Activated B cell treated with CpG ODN at 0.5 μM for 24 hours (primary cell): ENCODE measurements around the gene CACNG3. TPM values are rescaled to one million over a fixed set of nuclear protein-coding genes. Genes with fewer than 3 reads are reported as not detected.

Experiments
- ATAC-seq: fragments of 200-7000 bp; cut with Tn5 transposase; one replicate; pipeline ENCODE4 v1.10.0; 2021; ENCODE audit warnings: low read depth, mild to moderate bottlenecking, moderate library complexity
- CTCF ChIA-PET: fragments of 350-600 bp; sonication (Branson Sonifier 250); formaldehyde crosslinking; loops from one replicate; lab custom pipeline; 2021; ENCODE audit warnings: antibody characterized with exemption; lab: Charles Lee
- POLR2A ChIA-PET: fragments of 350-600 bp; sonication (Branson Sonifier 250); formaldehyde crosslinking; loops from one replicate; lab custom pipeline; 2021; ENCODE audit warnings: antibody characterized with exemption; lab: Charles Lee
- DNase-seq: peaks from one replicate; pipeline ENCODE4 v3.0.0; 2022
- H3K27ac Mint-ChIP-seq: one replicate; pipeline ENCODE4 v1.8.0; 2020; ENCODE audit warnings: mixed read lengths
- H3K27me3 Mint-ChIP-seq: one replicate; pipeline ENCODE4 v1.8.0; 2021; ENCODE audit warnings: mixed read lengths
- H3K36me3 Mint-ChIP-seq: one replicate; pipeline ENCODE4 v1.8.0; 2021; ENCODE audit warnings: low read depth, mixed read lengths
- H3K4me1 Mint-ChIP-seq: one replicate; pipeline ENCODE4 v1.8.0; 2021; ENCODE audit warnings: mixed read lengths
- H3K4me3 Mint-ChIP-seq: one replicate; pipeline ENCODE4 v1.8.0; 2020; ENCODE audit warnings: mild to moderate bottlenecking, mixed read lengths
- H3K9me3 Mint-ChIP-seq: one replicate; pipeline ENCODE4 v1.8.0; 2020; ENCODE audit warnings: mixed read lengths
- intact Hi-C: fragments of 100-400 bp; cut with micrococcal nuclease; formaldehyde crosslinking; loops from one replicate; pipeline ENCODE4 v1.15.1; 2024
- total RNA-seq: library from RNA; stranded (reverse); gene quantifications from 2 replicates; pipeline ENCODE4 v1.2.3, GENCODE V29; 2022
- TF ChIP-seq, protein P1 (sequence below): fragments of 200-600 bp; IDR thresholded peaks from one replicate; pipeline ENCODE4 v1.8.0; 2022; ENCODE audit warnings: antibody characterized with exemption, mild to moderate bottlenecking

Gene CACNG3
- total RNA-seq, 1 donor from 2014 or later, result not detected

DNA sequence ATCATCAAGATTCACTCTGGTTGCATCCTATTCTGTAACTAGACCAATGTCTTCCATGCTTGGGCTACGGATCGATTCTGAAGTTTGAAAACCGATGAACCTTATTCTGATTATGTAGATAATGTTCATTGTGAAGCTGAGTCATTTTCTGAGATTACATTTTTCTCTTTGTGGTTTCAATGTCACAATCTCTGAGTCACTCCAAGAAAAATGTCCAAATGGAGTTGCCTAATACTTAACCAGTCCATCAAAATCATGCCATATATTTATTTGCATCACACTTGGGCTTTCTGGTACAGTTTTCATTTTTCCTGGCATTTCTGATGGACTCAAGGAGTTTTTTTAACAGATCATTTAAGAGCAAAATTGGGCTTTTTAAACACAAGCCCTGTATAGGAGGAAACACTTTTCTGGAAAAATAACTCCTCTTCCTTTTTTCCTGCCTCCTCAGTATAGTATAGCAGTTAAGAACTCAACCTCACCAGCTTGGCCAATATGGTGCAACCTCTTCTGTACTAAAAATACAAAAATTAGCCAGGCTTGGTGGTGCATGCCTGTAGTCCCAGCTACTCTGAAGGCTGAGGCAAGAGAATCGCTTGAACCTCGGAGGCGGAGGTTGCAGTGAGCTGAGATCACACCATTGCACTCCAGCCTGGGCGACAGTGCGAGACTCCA, 17.5 kb downstream of the CACNG3 start:
- H3K4me3 Mint-ChIP-seq, result no peak overlapping the region
- intact Hi-C loops, result no loop called here
- peaks cover 45% of the 10 kb centered on the region for H3K27me3 Mint-ChIP-seq
- H3K27ac Mint-ChIP-seq, result no peak overlapping the region
- TF ChIP-seq, protein P1, sequence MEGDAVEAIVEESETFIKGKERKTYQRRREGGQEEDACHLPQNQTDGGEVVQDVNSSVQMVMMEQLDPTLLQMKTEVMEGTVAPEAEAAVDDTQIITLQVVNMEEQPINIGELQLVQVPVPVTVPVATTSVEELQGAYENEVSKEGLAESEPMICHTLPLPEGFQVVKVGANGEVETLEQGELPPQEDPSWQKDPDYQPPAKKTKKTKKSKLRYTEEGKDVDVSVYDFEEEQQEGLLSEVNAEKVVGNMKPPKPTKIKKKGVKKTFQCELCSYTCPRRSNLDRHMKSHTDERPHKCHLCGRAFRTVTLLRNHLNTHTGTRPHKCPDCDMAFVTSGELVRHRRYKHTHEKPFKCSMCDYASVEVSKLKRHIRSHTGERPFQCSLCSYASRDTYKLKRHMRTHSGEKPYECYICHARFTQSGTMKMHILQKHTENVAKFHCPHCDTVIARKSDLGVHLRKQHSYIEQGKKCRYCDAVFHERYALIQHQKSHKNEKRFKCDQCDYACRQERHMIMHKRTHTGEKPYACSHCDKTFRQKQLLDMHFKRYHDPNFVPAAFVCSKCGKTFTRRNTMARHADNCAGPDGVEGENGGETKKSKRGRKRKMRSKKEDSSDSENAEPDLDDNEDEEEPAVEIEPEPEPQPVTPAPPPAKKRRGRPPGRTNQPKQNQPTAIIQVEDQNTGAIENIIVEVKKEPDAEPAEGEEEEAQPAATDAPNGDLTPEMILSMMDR, result no peak
- no peaks in the 10 kb centered on the region for H3K4me1 Mint-ChIP-seq
- no peaks in the 10 kb centered on the region for H3K9me3 Mint-ChIP-seq
- no peak for DNase-seq
- ChIA-PET POLR2A (no interaction called here), CTCF (no interaction called here)
- no peaks in the 10 kb centered on the region for H3K36me3 Mint-ChIP-seq
- no peak for ATAC-seq

DNA sequence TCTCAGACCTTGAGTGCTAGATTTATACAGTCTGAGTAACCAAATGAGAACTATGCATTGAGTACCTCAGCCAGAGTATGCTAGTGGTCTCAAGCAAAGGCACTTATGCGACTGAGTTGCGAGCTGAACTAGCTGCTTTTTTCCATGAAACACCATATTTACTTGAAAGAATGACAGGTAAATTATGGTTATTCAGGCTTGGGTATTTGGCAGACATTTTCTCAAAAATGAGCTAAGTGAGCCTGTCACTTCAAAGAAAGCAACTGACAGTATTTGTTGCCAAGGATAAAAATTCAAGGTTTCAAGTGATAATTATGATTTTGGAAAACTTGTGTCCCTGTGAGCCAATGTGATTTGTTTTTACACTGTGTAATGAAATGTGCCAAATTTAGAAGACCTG, 19.3 kb downstream of the CACNG3 start:
- Mint-ChIP-seq H3K9me3 (no peaks in the 10 kb centered on the region), H3K27me3 (peaks cover 44% of the 10 kb centered on the region), H3K36me3 (no peaks in the 10 kb centered on the region), H3K4me3 (no peak overlapping the region), H3K27ac (no peak overlapping the region), H3K4me1 (no peaks in the 10 kb centered on the region)
- TF ChIP-seq, protein P1, result no peak
- CTCF ChIA-PET, result no interaction called here
- no peak for DNase-seq
- POLR2A ChIA-PET, result no interaction called here
- intact Hi-C loops, result no loop called here
- no peak for ATAC-seq

DNA sequence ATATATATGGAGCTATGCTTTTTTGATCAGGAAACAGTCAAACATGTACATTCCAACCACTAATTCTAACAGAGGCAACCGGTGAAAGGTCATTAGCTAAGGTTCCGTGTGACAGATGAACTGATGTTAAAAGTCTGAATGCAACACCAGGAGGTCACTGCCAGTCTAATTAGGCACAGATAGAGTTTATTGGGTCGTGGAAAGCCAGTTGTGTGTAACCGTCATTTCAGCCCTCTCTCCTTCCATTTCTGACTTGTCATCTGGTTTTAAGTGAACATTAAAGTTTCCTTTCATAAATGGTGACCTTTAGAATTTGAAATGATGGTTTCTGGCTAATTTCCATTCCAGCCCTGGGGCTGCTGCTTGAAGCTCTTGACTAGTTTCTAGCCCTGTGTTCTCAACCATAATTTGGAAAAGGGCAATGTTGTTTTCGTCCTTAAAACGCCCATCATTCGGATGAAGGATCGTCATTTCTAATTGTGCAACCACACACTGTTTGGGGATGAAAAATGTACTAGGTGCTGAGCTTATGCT, 23.9 kb downstream of the CACNG3 start:
- no peaks in the 10 kb centered on the region for H3K4me1 Mint-ChIP-seq
- H3K9me3 Mint-ChIP-seq, result no peaks in the 10 kb centered on the region
- TF ChIP-seq, protein P1, result no peak
- ATAC-seq (no peak), DNase-seq (no peak)
- no peak overlapping the region for H3K27ac Mint-ChIP-seq
- intact Hi-C loops, result no loop called here
- H3K36me3 Mint-ChIP-seq, result no peaks in the 10 kb centered on the region
- CTCF ChIA-PET, result no interaction called here
- POLR2A ChIA-PET, result no interaction called here
- H3K27me3 Mint-ChIP-seq, result peaks cover 40% of the 10 kb centered on the region
- H3K4me3 Mint-ChIP-seq, result no peak overlapping the region

DNA sequence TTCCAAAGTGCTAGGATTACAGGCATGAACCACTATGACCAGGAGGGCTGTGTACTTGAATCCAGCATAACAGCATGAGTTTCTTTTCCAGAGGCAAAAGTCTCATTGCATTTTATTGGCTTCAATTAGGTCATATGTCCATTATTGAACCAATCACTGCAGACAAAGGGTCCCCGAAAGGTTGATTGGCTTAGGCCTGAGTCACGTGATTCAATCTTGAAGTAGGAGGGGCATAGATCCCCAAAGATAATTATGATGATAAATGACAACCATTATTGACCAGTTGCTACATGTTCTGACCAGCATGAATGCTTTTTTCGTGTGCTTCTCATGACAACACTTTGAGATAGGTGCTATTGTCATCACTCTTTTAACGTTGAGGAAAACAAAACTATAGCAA, 25.3 kb downstream of the CACNG3 start:
- Mint-ChIP-seq H3K4me1 (no peaks in the 10 kb centered on the region), H3K27me3 (peaks cover 39% of the 10 kb centered on the region), H3K4me3 (no peak overlapping the region), H3K27ac (no peak overlapping the region), H3K36me3 (no peaks in the 10 kb centered on the region), H3K9me3 (no peaks in the 10 kb centered on the region)
- intact Hi-C loops, result no loop called here
- TF ChIP-seq, protein P1, result no peak
- DNase-seq (no peak), ATAC-seq (no peak)
- CTCF ChIA-PET, result no interaction called here
- POLR2A ChIA-PET, result no interaction called here

DNA sequence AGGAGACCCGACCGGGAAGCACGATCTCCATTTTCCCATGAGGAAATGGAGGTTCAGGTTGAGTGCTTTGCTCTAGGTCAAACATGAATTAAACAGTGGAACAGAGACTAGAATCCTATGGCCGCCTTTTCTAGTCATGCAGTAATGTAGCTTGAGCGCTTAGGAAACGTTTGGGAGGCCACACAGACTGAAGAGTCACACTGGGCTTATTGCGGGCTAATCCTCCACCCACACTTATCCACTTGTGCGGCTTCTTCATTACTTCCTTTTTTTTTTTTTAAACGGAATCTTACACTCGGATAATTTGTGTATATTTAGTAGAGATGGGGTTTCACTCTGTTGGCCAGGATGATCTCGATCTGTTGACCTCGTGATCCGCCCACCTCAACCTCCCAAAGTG, 26.0 kb downstream of the CACNG3 start:
- ChIA-PET CTCF (no interaction called here), POLR2A (no interaction called here)
- Mint-ChIP-seq H3K27me3 (peaks cover 32% of the 10 kb centered on the region), H3K4me3 (no peak overlapping the region), H3K36me3 (no peaks in the 10 kb centered on the region), H3K4me1 (no peaks in the 10 kb centered on the region), H3K9me3 (no peaks in the 10 kb centered on the region), H3K27ac (no peak overlapping the region)
- TF ChIP-seq, protein P1, result no peak
- intact Hi-C loops, result no loop called here
- no peak for DNase-seq
- ATAC-seq, result no peak
